Measurements from ENCODE around the gene IPO11.
A peak's percentile ranks its signal among the peaks of the same experiment; 100 is the strongest.
"Not testable (repeated sequence)": the region's sequence is repeated elsewhere in the genome, so short reads cannot be mapped to it uniquely, and the experiment has no call there.

Gene IPO11

GRCh38 chr5:62520812-62521211 lies 108.2 kb downstream of the IPO11 start:
- not testable (repeated sequence) for DNase-seq

- peak in 1 of 2 experiments; percentile 19 for DNase-seq
These were observed 108.8 kb downstream of the IPO11 start for GRCh38 chr5:62521319-62521718.

GRCh38 chr5:62522811-62523210 lies 110.2 kb downstream of the IPO11 start:
- DNase-seq: no peak

- DNase-seq: no peak
These were observed 121.0 kb downstream of the IPO11 start for GRCh38 chr5:62533597-62533996.

GRCh38 chr5:62534461-62535236 lies 122.1 kb downstream of the IPO11 start:
- no peak for DNase-seq

- DNase-seq: no peak
These were observed 123.7 kb downstream of the IPO11 start for GRCh38 chr5:62536232-62536631.

- no peak for DNase-seq
These were observed 124.2 kb downstream of the IPO11 start for GRCh38 chr5:62536783-62537182.

- no peak for DNase-seq
These were observed 125.7 kb downstream of the IPO11 start for GRCh38 chr5:62538017-62538942.

- no peak for DNase-seq
These were observed 130.2 kb downstream of the IPO11 start for GRCh38 chr5:62542720-62543119.

- DNase-seq: peak; percentile 11 to 24
These were observed 135.5 kb downstream of the IPO11 start for GRCh38 chr5:62547945-62548630.

GRCh38 chr5:62550103-62550502 lies 137.5 kb downstream of the IPO11 start:
- DNase-seq: no peak

- DNase-seq: no peak
These were observed 143.4 kb downstream of the IPO11 start for GRCh38 chr5:62555930-62556329.

GRCh38 chr5:62558941-62559340 lies 146.4 kb downstream of the IPO11 start:
- no peak for DNase-seq

GRCh38 chr5:62560786-62561185 lies 148.2 kb downstream of the IPO11 start:
- no peak for DNase-seq

- no peak for DNase-seq
These were observed 149.3 kb downstream of the IPO11 start for GRCh38 chr5:62561896-62562295.

- no peak for DNase-seq
These were observed 150.3 kb downstream of the IPO11 start for GRCh38 chr5:62562867-62563266.

GRCh38 chr5:62564101-62564500 lies 151.5 kb downstream of the IPO11 start:
- no peak for DNase-seq

- DNase-seq: not testable (repeated sequence)
These were observed 153.2 kb downstream of the IPO11 start for GRCh38 chr5:62565740-62566139.

GRCh38 chr5:62568143-62568542 lies 155.6 kb downstream of the IPO11 start:
- no peak for DNase-seq

GRCh38 chr5:62568800-62569432 lies 156.4 kb downstream of the IPO11 start:
- no peak for DNase-seq

- no peak for DNase-seq
These were observed 156.9 kb downstream of the IPO11 start for GRCh38 chr5:62569470-62569869.

GRCh38 chr5:62572918-62573514 lies 160.5 kb downstream of the IPO11 start:
- DNase-seq: no peak

All from Kasumi-1 (cell line).